Activated CD8-positive, alpha-beta memory T cell treated with anti-CD3 and anti-CD28 coated beads for 1 hour (primary cell): Measurements from ENCODE around the gene CDH12.
"Not testable (repeated sequence)": the region's sequence is repeated elsewhere in the genome, so short reads cannot be mapped to it uniquely, and the experiment has no call there.

Experiments
- DNase-seq, 2 donors: peaks; one replicate each; pipeline ENCODE4 v3.0.0-alpha.2; 2020; ENCODE audit warnings: low read depth in 1 of 2; ENCODE audit errors: extremely low read depth in 1 of 2

The CDH12 gene

GRCh38 chr5:22774214-22774613 lies 78.9 kb downstream of the CDH12 start:
- not testable (repeated sequence) for DNase-seq

DNA sequence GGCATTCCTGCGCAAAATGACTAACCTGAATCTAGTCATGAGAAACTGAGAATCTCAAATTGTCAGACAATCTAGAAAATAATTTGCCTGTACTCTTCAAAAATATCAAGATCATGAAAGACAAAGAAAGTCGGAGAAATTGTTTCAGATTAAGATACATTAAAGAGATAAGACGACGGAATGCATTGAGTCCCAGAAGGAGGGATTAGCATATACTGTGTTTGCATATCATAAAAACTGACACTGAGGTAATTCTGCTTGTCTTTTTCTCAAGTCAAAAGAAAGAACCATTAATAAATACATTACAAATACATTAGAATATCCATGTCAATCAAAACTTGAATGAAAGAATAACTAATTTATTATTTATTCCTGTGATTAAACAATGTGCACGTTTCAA lies 88.4 kb downstream of the CDH12 start:
- DNase-seq = no peak

DNA sequence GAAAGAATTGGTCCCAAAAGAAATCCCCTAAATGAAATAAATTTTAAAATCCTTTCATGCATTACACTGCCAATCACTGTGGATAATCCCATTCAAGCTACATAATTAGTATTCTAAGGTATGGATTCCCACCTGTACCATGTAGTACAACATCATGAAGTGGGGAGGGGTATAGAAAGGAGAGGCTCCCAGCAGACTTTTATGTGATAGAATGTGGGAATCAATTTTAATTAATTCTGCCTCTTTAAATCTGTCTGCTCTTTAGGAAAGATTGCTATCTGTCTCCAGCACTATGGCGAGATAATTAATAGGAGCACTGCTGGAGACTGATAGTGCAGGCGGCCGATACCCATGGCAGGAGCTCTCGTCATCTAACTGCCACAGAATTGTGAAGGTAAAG lies 95.4 kb downstream of the CDH12 start:
- no peak for DNase-seq

- DNase-seq = no peak
These were observed 99.0 kb downstream of the CDH12 start for GRCh38 chr5:22754155-22754554.

- DNase-seq = no peak
These were observed 101.6 kb downstream of the CDH12 start for GRCh38 chr5:22751536-22751935.

DNA sequence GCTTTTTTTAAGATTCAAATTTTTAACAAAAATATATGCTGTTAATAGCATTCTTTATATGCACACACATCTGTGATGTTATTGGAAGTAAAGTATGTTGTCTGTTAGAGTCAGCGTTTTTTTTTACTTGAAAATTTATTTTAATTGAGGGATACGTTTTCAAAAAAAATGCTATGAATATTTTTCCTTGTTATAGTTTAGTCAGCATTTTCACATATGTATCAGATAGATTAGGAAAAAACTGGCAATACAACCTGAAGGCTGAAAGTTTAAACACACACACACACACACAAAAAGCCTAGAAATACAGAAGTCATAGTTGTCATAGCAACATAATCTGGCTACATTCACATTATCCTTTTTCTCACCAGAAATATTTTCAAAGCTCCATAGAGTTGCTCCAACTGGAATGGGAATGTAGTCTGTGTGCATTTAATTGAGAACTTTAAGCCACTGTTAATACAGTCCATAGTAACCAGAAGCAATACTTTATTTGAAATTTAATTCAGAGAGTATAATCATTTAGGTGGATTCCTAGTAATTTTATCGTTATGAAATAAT lies 116.6 kb downstream of the CDH12 start:
- no peak for DNase-seq

DNA sequence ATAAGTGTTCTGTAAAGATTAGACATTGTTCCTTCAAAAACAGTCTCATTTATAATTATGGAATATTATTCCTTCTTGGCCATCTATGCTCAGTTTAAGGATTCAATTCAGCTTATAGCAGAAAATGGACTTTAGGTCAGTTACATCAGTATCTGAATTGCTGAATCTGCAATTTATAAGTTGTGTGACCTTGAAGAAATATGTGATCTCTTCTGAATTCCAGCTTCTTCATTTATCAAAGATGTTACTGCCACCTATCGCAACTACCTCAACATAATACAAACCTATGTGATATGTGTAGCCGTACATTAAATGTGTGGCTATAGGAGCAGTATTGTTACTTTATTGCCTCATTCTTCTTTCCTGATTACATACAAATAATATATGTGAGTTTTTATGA lies 118.2 kb downstream of the CDH12 start:
- DNase-seq = no peak

- DNase-seq = no peak
These were observed 124.5 kb downstream of the CDH12 start for GRCh38 chr5:22728610-22729009.

GRCh38 chr5:22722491-22722890 lies 130.7 kb downstream of the CDH12 start:
- DNase-seq = no peak

DNA sequence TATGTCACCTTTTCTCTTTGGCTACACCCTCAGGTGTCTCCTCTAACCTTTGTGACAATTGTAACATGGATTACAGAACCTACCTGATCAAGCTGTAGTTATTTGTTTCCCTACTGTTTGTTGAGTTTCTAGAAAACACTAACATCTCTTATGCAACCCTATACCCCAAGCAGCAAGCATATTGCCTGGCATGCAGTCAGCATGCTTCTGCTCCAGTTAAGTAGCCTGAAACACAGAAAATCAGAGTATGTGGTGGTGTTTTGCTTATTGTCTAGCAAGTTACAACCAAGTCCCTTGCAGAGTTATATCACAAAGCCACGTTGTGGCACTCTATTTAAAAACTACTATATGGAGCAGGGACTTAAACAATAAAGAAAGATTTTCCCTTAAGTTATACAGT lies 131.1 kb downstream of the CDH12 start:
- no peak for DNase-seq

GRCh38 chr5:22719842-22720241 lies 133.3 kb downstream of the CDH12 start:
- no peak for DNase-seq

GRCh38 chr5:22710660-22711059 lies 142.5 kb downstream of the CDH12 start:
- DNase-seq = no peak

- DNase-seq = no peak
These were observed 143.4 kb downstream of the CDH12 start for GRCh38 chr5:22709743-22710142.

- no peak for DNase-seq
These were observed 144.3 kb downstream of the CDH12 start for GRCh38 chr5:22708770-22709328.

DNA sequence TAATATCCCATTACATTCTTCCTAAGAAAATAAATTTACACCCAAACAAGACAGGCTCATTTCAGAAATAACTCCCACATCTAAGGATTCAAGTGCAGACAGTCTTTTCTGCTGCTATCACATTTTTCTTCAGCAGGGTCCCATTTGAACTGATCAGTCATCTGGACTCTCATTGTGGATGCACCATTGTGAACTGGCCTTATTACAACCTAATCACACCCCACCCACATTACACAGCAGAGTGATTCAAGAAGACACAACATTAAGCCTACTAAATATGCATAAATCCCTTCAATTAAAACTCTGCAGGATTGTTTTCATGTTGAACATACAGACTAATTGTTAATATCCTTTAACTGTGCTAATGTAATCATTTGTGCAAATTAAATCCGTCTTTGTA lies 146.2 kb downstream of the CDH12 start:
- no peak for DNase-seq

DNA sequence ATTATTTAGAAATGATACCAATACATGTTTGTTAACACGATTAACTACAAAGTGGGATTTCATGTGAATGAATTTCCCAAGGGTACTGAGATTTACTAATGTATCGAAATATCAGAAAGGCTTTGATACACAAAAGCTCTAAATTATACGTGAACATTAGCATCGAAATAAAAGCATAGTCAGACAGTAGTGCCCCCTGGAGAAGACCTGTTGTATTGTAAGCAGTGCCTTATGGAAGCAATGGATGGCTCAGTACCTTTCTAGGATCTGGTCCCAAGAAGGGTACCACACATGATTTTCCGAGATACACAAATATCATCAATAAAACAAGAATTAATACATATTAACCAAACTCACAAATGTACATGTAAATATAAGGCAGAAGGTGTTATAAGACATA lies 153.8 kb downstream of the CDH12 start:
- DNase-seq = no peak

GRCh38 chr5:22693121-22693520 lies 160.0 kb downstream of the CDH12 start:
- DNase-seq = no peak

- DNase-seq = no peak
These were observed 170.1 kb downstream of the CDH12 start for GRCh38 chr5:22683050-22683449.

DNA sequence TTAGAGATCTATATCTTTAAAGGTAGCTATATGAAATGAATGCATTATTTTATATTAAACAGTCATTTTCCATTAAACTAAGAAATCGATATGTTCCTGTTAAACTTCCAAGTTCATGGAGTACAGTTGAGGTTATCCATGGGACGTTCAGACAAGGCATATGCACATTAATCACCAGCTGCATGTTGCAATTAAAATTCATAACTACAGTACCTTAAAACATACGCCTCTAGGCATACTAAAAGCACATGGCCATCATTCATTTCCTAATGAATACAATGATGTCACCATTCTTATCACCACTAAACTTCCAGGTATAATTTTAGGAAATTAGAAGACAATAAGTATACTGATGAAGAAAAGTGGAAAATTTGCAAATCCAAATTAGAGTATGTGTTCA lies 174.3 kb downstream of the CDH12 start:
- no peak for DNase-seq

GRCh38 chr5:22673131-22673530 lies 180.0 kb downstream of the CDH12 start:
- no peak for DNase-seq

DNA sequence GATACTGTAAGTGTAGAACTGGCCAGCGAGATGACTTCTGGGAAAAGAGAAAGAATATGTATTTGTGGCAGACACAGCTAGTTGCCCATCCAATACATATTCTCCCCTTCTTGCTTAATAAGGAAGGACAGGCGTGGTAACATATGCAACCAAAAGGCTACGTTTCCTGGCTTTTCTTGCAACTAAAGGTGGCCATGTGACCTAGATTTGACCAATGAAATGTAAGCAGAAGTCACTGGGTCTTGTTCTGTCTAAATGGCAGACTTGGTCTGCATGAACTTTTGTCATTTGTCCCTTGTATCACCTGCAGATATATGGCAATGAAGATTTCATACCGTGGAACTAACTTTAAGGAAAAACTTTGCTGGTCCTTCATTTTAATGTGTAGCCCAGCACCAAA lies 183.8 kb downstream of the CDH12 start:
- no peak for DNase-seq

GRCh38 chr5:22665801-22666200 lies 187.3 kb downstream of the CDH12 start:
- DNase-seq = no peak

DNA sequence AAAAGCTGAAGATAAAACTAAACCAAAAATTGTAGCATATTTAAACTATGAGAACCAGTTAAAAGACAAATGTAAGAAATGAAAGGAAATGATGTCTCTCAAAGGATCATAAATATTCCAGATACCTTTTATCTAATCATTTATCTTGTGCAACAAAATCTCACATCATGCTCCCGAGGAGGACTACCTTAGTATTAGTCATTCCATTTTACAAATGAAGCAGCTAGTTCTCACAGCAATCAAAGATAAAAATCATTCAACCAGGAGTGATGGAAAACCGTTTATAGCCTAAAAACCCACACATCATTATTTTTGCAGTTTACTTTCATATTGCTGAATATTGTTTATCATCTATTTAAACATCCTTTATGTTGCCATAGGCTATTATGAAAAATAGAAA lies 190.0 kb downstream of the CDH12 start:
- DNase-seq = no peak
